H1 (cell line): ENCODE data around the gene PPFIA4. TPM values are rescaled to one million over a fixed set of nuclear protein-coding genes. Genes with fewer than 3 reads are reported as not detected.

ENCODE experiments used
- CTBP2 ChIP-seq: IDR thresholded peaks from 2 replicates; pipeline ENCODE4 v1.7.0; 2011; ENCODE audit warnings: borderline replicate concordance, mild to moderate bottlenecking, moderate library complexity, mixed read lengths, low read length; ENCODE audit not compliant: insufficient read depth, insufficient read length
- FOSL1 ChIP-seq: IDR thresholded peaks from 2 replicates; pipeline ENCODE4 v1.6.1; 2011; ENCODE audit warnings: mild to moderate bottlenecking, low read depth, low read length, moderate library complexity; ENCODE audit not compliant: insufficient read depth
- NRF1 ChIP-seq: IDR thresholded peaks from 2 replicates; pipeline ENCODE4 v1.6.1; 2011; ENCODE audit warnings: mild to moderate bottlenecking, low read depth, low read length, improper control_type of control experiment
- RFX5 ChIP-seq: IDR thresholded peaks from 2 replicates; pipeline ENCODE4 v1.6.1; 2011; ENCODE audit warnings: low read depth, low read length, improper control_type of control experiment, borderline replicate concordance
- SIN3A ChIP-seq, 2 experiments: IDR thresholded peaks in 1 of 2; conservative IDR thresholded peaks in 1 of 2; 2 replicates each; pipeline ENCODE4 v1.6.1; 2011 to 2012; ENCODE audit warnings: low read length in 2 of 2, improper control_type of control experiment in 1 of 2, low read depth in 1 of 2, mild to moderate bottlenecking in 1 of 2
- SP1 ChIP-seq: IDR thresholded peaks from 2 replicates; pipeline ENCODE4 v1.6.1; 2011; ENCODE audit warnings: low read depth, low read length
- SP2 ChIP-seq: IDR thresholded peaks from 2 replicates; pipeline ENCODE4 v1.6.1; 2012; ENCODE audit warnings: mild to moderate bottlenecking, low read length, inconsistent platforms
- polyA plus RNA-seq, 7 experiments: library from polyadenylated mRNA; depleted of rRNA in 3 of 7; stranded (reverse) in 5 of 7; unstranded in 2 of 7; fragments of >200 nt in 5 of 7; fragments of 200-250 nt in 2 of 7; gene quantifications; 1 replicate in 5 of 7; 2 replicates in 1 of 7; 4 replicates in 1 of 7; pipeline versions ENCODE4 v1.2.1 to v1.2.3, GENCODE V29; 2011 to 2013; ENCODE audit warnings: missing spikeins in 2 of 7, mixed read lengths in 2 of 7
- total RNA-seq: library from RNA; stranded (reverse); fragmentation: NEBNext Ultra II Directional; extraction: Animal tissue kit (Norgen Biotek cat#: 25700); gene quantifications from 2 replicates; pipeline ENCODE4 v1.2.1, GENCODE V29; 2021
- TF ChIP-seq, protein P1 (sequence below): fragments of 300-600 bp; sonication (generic); IDR thresholded peaks from 2 replicates; pipeline ENCODE4 v1.7.1; 2012; ENCODE audit warnings: low read length, moderate library complexity, mild to moderate bottlenecking, inconsistent platforms; ENCODE audit not compliant: insufficient replicate concordance

The PPFIA4 gene
- total and polyA plus RNA-seq, 2 of the 8 experiments (the other 6 are each of a cell fraction or from before 2014, with no cell fraction given): 9.0 to 9.9 TPM

DNA sequence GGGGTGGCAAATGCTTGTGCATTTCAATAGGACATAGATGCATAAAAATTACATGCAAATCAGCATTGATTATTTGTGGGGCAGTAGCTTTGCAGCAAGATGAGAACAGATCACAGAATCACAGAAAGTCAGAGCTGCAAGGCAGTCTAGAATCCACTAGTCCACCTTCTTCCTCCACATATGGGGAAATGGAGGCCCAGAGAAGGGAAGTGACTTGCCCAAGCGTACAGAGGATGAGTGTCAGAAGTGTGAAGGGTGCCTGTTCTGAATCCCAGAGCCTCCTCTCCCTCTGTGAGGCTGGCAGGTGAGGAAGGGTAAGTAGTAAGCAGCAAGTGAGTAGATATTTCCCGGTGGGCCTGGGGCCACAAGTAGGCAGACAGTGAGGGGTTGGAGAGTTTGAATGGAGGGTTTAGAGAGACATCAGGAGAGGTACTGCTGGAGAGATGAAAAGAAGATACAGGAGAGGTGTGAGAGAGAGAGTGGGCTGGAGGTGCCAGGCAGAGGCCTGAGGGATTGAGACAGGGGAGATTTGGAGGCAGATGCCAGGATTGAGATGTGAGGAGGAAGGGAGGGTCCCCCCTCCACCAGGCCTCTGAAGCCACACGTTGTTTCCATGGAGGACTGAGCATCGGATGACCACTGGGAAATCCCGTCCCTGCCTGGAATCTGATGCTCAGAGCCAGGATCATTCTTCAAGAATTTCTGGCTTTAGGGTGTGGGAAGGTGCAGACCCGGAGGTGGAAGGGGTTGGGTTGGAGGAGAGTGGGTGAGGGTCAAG is 64.3 kb downstream of the PPFIA4 start (continued):
- TF ChIP-seq, protein P1, sequence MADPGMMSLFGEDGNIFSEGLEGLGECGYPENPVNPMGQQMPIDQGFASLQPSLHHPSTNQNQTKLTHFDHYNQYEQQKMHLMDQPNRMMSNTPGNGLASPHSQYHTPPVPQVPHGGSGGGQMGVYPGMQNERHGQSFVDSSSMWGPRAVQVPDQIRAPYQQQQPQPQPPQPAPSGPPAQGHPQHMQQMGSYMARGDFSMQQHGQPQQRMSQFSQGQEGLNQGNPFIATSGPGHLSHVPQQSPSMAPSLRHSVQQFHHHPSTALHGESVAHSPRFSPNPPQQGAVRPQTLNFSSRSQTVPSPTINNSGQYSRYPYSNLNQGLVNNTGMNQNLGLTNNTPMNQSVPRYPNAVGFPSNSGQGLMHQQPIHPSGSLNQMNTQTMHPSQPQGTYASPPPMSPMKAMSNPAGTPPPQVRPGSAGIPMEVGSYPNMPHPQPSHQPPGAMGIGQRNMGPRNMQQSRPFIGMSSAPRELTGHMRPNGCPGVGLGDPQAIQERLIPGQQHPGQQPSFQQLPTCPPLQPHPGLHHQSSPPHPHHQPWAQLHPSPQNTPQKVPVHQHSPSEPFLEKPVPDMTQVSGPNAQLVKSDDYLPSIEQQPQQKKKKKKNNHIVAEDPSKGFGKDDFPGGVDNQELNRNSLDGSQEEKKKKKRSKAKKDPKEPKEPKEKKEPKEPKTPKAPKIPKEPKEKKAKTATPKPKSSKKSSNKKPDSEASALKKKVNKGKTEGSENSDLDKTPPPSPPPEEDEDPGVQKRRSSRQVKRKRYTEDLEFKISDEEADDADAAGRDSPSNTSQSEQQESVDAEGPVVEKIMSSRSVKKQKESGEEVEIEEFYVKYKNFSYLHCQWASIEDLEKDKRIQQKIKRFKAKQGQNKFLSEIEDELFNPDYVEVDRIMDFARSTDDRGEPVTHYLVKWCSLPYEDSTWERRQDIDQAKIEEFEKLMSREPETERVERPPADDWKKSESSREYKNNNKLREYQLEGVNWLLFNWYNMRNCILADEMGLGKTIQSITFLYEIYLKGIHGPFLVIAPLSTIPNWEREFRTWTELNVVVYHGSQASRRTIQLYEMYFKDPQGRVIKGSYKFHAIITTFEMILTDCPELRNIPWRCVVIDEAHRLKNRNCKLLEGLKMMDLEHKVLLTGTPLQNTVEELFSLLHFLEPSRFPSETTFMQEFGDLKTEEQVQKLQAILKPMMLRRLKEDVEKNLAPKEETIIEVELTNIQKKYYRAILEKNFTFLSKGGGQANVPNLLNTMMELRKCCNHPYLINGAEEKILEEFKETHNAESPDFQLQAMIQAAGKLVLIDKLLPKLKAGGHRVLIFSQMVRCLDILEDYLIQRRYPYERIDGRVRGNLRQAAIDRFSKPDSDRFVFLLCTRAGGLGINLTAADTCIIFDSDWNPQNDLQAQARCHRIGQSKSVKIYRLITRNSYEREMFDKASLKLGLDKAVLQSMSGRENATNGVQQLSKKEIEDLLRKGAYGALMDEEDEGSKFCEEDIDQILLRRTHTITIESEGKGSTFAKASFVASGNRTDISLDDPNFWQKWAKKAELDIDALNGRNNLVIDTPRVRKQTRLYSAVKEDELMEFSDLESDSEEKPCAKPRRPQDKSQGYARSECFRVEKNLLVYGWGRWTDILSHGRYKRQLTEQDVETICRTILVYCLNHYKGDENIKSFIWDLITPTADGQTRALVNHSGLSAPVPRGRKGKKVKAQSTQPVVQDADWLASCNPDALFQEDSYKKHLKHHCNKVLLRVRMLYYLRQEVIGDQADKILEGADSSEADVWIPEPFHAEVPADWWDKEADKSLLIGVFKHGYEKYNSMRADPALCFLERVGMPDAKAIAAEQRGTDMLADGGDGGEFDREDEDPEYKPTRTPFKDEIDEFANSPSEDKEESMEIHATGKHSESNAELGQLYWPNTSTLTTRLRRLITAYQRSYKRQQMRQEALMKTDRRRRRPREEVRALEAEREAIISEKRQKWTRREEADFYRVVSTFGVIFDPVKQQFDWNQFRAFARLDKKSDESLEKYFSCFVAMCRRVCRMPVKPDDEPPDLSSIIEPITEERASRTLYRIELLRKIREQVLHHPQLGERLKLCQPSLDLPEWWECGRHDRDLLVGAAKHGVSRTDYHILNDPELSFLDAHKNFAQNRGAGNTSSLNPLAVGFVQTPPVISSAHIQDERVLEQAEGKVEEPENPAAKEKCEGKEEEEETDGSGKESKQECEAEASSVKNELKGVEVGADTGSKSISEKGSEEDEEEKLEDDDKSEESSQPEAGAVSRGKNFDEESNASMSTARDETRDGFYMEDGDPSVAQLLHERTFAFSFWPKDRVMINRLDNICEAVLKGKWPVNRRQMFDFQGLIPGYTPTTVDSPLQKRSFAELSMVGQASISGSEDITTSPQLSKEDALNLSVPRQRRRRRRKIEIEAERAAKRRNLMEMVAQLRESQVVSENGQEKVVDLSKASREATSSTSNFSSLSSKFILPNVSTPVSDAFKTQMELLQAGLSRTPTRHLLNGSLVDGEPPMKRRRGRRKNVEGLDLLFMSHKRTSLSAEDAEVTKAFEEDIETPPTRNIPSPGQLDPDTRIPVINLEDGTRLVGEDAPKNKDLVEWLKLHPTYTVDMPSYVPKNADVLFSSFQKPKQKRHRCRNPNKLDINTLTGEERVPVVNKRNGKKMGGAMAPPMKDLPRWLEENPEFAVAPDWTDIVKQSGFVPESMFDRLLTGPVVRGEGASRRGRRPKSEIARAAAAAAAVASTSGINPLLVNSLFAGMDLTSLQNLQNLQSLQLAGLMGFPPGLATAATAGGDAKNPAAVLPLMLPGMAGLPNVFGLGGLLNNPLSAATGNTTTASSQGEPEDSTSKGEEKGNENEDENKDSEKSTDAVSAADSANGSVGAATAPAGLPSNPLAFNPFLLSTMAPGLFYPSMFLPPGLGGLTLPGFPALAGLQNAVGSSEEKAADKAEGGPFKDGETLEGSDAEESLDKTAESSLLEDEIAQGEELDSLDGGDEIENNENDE: no peak
- TF ChIP-seq CTBP2 (no peak), SP2 (no peak), FOSL1 (no peak), RFX5 (no peak), SIN3A (conservative IDR thresholded peaks at IDR 0.05 in 1 of 2, IDR thresholded peaks at IDR 0.05 in 1 of 2; ENCODE audit: low read depth in 1 of 2, low read length in 2 of 2) (no peak), SP1 (no peak), NRF1 (no peak)
